Astrocyte (in vitro differentiated cells and primary cell): Measurements from ENCODE around the gene SNX13.

Source experiments
- CTCF ChIP-seq: IDR thresholded peaks from 2 replicates; pipeline ENCODE4 v1.5.1; 2011; ENCODE audit warnings: low read depth, mild to moderate bottlenecking, inconsistent platforms, low read length, moderate library complexity; ENCODE audit not compliant: insufficient read depth
- EZH2 ChIP-seq: IDR thresholded peaks from 2 replicates; pipeline ENCODE4 v1.6.1; 2012; ENCODE audit warnings: mild to moderate bottlenecking, low read length, inconsistent platforms; ENCODE audit not compliant: insufficient read depth

DNA sequence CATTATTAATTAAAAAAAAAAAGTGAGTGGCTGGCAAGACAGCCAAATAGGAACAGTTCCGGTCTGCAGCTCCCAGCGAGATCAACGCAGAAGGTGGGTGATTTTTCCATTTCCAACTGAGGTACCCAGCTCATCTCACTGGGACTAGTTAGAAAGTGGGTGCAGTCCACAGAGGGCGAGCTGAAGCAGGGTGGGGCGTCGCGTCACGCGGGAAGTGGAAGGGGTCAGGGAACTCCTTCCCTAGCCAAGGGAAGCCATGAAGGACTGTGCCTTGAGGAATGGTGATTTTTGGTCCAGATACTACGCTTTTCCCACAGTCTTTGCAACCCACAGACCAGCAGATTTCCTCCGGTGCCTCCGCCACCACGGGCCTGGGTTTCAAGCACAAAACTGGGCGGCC, 133.7 kb downstream of the SNX13 start:
- no peak for TF ChIP-seq CTCF
- TF ChIP-seq EZH2, result no peak
